AG08395 (cell line): Measurements from ENCODE around the gene GJD3.
A peak's percentile ranks its signal among the peaks of the same experiment; 100 is the strongest.

ENCODE experiments used
- DNase-seq: peaks from one replicate; pipeline ENCODE4 v3.0.0; 2012; ENCODE audit warnings: mixed read lengths, low spot score

GJD3 gene

GRCh38 chr17:40322358-40323315, 41.9 kb downstream of the GJD3 start:
- DNase-seq, result peak; percentile 91

- DNase-seq, result no peak
Observed at GRCh38 chr17:40321961-40322357, 42.6 kb downstream of the GJD3 start.

DNA sequence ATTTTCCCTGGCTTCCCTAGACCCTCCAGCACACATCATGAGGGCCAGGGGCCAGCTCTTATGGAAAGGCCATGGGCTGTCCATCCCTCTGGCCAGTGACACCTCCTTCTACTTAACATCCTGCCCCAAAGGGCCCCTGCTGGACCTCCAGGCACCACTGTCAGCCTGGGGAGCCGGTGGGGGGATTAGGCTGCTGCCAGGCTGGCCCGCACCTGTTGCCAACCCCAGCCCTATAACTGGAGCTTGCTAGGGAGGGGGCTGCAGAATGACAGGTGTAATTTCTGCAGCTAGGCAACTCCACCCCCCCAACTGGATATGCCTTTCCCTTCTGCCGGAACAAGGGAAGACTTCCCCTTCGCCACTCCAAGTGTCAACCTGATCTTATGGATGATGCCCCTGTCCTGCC, 43.0 kb downstream of the GJD3 start:
- no peak for DNase-seq

DNA sequence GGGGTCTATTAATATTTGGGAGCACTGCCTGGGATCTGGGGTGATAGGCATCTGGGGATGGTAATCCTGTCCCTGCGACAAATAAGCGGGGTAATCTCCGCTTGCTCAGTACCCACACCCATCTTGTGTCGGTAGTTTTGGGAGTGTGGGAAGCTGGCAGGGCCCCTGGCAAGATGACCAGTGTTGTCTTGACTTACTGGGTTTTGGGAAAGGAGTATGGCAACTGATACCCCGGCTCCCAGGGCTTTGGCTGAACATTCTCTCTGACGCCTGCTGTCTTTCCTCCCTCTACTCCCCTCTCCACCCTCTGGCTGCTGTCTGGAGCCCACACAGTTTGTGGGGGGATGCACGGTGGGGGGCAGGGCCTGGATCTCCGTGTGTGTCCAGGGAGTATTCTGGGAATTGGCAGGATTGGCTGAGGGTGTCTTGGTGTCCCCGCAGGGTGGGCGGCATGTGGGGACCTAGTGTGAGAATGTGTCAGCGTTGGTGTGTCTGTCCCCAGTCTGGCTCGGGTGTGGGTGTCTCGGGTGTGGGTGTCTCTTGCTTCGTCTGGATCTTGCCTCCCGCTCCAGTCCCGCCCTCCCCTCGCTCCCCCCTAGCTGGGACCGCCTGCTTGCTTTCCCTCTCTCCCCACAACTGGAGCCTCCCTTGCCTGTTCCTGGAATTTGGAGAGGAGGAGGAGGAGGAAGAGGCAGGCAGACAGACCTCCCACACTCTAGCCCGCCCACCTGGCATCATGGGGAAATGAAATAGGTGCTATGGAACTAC, 43.6 kb downstream of the GJD3 start:
- DNase-seq, result no peak

DNA sequence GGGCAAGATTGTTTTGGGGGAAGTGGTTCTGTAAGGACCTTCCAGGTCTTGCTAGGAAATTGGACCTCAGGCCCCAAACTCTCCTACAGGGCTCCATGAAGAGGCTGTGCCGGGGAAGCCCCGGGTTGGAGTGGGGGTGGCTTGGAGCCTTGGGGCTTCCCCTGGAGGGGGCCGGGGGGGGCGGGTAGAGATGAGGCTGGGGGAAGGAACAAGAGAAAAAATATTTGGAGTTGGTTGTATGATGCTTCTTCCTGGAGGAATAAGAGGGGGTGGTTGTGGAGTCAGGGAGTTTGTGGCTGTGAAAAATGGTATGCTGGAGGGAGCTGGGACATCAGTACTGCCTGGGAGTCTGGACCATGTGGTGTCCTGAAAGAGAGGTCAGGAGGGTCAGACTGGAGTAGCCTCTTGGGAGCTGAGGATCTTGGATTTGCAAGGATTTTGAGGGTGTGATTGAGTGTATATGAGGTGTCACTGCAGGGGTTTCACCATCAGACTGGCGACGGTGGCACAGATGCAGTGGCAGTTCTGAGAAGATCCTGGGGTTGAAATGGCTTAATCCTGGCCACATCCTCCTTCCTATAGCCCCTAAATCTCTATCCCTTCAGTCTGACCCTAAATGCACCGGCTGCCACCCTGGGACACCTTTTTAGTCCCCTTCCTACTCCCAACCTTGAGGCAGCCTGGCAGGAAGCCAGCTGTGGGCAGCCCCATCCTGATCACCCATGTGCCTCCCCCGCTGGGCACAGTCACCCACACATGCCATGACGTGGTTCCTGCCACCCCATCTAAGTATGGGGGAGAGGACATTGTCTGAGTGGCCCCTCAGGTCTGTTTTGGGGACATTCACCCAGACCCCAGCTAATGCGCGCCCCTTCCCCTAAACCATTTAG, 44.6 kb downstream of the GJD3 start:
- no peak for DNase-seq

GRCh38 chr17:40318830-40319391, 45.6 kb downstream of the GJD3 start:
- no peak for DNase-seq

DNA sequence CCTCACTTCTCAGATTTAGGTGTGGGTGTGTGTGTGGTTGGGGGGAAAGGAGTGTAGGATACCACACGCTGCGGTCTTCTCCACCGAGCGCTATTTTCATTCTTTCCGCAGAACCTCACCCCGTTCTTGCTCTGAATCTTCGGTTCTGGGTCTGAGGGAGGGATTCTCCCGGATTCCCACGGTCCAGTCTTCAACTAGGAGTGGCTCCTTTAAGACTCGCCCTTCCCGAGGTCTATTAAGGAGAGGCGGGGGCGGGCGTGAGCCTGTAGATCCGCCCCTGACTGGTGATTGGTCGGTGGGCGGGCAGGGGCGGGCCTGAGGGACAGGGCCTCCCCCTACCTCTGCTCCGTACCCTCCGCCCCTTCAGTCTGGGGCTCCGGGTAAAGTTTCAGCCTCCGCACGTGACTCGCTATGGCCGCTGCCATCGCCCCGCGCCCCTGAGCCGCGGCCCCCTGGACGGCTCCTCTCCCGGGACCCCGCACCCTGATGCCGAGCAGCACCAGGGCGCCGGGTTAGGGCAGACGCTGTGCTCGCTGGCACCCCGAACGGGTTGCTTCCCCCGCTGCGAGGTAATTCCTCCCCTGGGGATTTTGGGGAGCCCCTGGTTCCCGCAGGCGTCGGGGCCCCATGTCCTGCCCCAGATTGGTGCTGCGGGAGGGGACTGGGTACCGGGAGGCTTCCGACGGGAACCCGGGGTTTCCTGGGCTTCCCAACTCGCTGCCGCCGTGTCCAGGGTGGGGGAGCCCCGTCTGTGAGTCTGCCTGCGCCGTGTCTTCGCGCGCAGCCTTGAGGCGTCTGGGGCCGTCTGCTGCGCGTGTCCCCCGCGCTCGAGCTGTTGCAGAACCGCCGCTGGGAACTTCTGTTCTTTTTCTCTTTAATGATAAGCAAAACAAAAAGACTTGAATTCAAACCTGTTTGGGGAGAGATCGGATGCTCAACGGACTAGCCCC, 46.4 kb downstream of the GJD3 start:
- DNase-seq, result peak; percentile 98

GRCh38 chr17:40317345-40317873, 47.1 kb downstream of the GJD3 start:
- peak; percentile 64 for DNase-seq

GRCh38 chr17:40316571-40317344, 47.8 kb downstream of the GJD3 start:
- DNase-seq, result peak; percentile 81

- no peak for DNase-seq
Observed at GRCh38 chr17:40315678-40316570, 48.6 kb downstream of the GJD3 start.

GRCh38 chr17:40315206-40315605, 49.3 kb downstream of the GJD3 start:
- no peak for DNase-seq

DNA sequence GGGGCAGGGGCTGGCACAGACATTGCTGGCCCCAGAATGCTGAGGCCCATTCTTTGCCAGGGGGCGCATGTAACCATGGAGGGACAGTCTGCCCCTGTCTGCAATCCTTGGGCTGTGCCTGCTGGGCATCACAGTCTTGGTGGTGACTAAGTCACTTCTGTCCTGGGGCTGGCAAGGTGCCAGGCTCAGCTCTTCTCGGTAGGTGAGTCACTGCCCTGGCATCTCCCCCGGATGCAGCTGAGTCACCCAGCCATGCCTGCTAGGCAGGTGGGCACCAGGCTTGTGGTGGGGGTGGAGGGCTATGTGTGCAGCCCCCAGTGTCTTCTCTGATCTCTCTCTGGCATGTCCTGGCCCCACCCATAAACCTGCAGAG, 50.0 kb downstream of the GJD3 start:
- peak; percentile 88 for DNase-seq

- DNase-seq, result no peak
Observed at GRCh38 chr17:40313668-40314583, 50.6 kb downstream of the GJD3 start.
